Measurements from ENCODE around the gene PPP1R1A.

- TF ChIP-seq CTCF (IDR thresholded peaks at IDR 0.05) (no peak), POLR2A (IDR thresholded peaks at IDR 0.05) (no peak), POLR2AphosphoS5 (IDR thresholded peaks at IDR 0.05) (no peak)
These were observed 14.2 kb upstream of the PPP1R1A start for GRCh38 chr12:54602661-54603060.

All from prostate gland (tissue), 2 donors.